Esophagus squamous epithelium (tissue), 5 donors: ENCODE results near the gene GRIN2D. TPM values are rescaled to one million over a fixed set of nuclear protein-coding genes. Genes with fewer than 3 reads are reported as not detected.
A peak's percentile ranks its signal among the peaks of the same experiment; 100 is the strongest.

Experiments used
- DNase-seq: peaks from one replicate; lab custom pipeline; 2025; lab: John Stamatoyannopoulos, UW
- H3K27ac ChIP-seq, 4 donors: fragments of 200-600 bp; sonication (generic); one replicate each; pipeline ENCODE4 v1.5.1; 2016 to 2019; ENCODE audit warnings: mild to moderate bottlenecking in 1 of 4
- H3K27me3 ChIP-seq, 4 donors: fragments of 200-600 bp; sonication (generic); 1 replicate in 3 of 4; 2 replicates in 1 of 4; pipeline versions ENCODE4 v1.5.1 to v1.6.0; 2017 to 2021; ENCODE audit warnings: antibody characterized with exemption in 1 of 4
- H3K36me3 ChIP-seq, 3 donors: fragments of 200-600 bp; sonication (generic); one replicate each; pipeline ENCODE4 v1.5.1; 2016 to 2019
- H3K4me1 ChIP-seq, 3 donors: fragments of 200-600 bp; sonication (generic); one replicate each; pipeline ENCODE4 v1.5.1; 2017 to 2019
- H3K4me3 ChIP-seq, 4 donors: fragments of 200-600 bp; sonication (generic); 1 replicate in 3 of 4; 2 replicates in 1 of 4; pipeline ENCODE4 v1.5.1; 2016 to 2019; ENCODE audit warnings: mild to moderate bottlenecking in 2 of 4, moderate library complexity in 1 of 4
- H3K9me3 ChIP-seq, 3 donors: fragments of 200-600 bp; sonication (generic); one replicate each; pipeline ENCODE4 v1.5.1; 2016 to 2019
- POLR2A ChIP-seq, 4 donors: fragments of 450-650 bp; IDR thresholded peaks; one replicate each; pipeline ENCODE4 v1.6.1; 2017; ENCODE audit warnings: antibody characterized with exemption in 4 of 4, mild to moderate bottlenecking in 4 of 4, moderate library complexity in 3 of 4
- WGBS, 2 donors: methylation state at CpG; one replicate each; pipeline ENCODE4 v1.1.5; 2018; 5-methylcytosine and 5-hydroxymethylcytosine counted together
- intact Hi-C: fragments of 100-400 bp; cut with DNase I; formaldehyde crosslinking; loops from one replicate; pipeline ENCODE4 v1.15.0; 2022
- total RNA-seq, 4 donors: library from RNA; depleted of rRNA; stranded (reverse); fragments of >200 nt; gene quantifications; one replicate each; pipeline ENCODE4 v1.1.0, GENCODE V29; 2016
- TF ChIP-seq, protein P1 (sequence below), 6 experiments: fragments of 450-650 bp in 4 of 6; fragments of 200-600 bp in 2 of 6; sonication (generic) in 2 of 6; IDR thresholded peaks; one replicate each; pipeline ENCODE4 v1.5.1; 2016 to 2019; ENCODE audit warnings: antibody characterized with exemption in 6 of 6, mild to moderate bottlenecking in 4 of 6, moderate library complexity in 4 of 6
- donor health status: DM: yes; HTN: yes; CAD: no.

GRIN2D gene
- total RNA-seq, 4 donors from 2014 or later, result 0.09 to 0.47 (median 0.15) TPM

- TF ChIP-seq, protein P1, sequence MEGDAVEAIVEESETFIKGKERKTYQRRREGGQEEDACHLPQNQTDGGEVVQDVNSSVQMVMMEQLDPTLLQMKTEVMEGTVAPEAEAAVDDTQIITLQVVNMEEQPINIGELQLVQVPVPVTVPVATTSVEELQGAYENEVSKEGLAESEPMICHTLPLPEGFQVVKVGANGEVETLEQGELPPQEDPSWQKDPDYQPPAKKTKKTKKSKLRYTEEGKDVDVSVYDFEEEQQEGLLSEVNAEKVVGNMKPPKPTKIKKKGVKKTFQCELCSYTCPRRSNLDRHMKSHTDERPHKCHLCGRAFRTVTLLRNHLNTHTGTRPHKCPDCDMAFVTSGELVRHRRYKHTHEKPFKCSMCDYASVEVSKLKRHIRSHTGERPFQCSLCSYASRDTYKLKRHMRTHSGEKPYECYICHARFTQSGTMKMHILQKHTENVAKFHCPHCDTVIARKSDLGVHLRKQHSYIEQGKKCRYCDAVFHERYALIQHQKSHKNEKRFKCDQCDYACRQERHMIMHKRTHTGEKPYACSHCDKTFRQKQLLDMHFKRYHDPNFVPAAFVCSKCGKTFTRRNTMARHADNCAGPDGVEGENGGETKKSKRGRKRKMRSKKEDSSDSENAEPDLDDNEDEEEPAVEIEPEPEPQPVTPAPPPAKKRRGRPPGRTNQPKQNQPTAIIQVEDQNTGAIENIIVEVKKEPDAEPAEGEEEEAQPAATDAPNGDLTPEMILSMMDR (IDR thresholded peaks at IDR 0.05), result no peak
- TF ChIP-seq POLR2A (IDR thresholded peaks at IDR 0.05), result no peak
- no peaks in the 10 kb centered on the region for H3K36me3 ChIP-seq
- DNase-seq, result no peak
- H3K4me1 ChIP-seq, result peaks cover 14 to 34% (median 17%) of the 10 kb centered on the region in 3 donors
- H3K27ac ChIP-seq, result no peak overlapping the region
- H3K27me3 ChIP-seq, result peaks cover 0 to 43% (median 2%) of the 10 kb centered on the region in 4 donors
- intact Hi-C loops, result no loop called here
- 69 to 73% methylated on average over 6 of the region's 6 CpGs for WGBS, 2 donors
- H3K4me3 ChIP-seq, result no peak overlapping the region
- no peaks in the 10 kb centered on the region for H3K9me3 ChIP-seq
These were observed 25.0 kb downstream of the GRIN2D start for GRCh38 chr19:48418317-48419064.

DNA sequence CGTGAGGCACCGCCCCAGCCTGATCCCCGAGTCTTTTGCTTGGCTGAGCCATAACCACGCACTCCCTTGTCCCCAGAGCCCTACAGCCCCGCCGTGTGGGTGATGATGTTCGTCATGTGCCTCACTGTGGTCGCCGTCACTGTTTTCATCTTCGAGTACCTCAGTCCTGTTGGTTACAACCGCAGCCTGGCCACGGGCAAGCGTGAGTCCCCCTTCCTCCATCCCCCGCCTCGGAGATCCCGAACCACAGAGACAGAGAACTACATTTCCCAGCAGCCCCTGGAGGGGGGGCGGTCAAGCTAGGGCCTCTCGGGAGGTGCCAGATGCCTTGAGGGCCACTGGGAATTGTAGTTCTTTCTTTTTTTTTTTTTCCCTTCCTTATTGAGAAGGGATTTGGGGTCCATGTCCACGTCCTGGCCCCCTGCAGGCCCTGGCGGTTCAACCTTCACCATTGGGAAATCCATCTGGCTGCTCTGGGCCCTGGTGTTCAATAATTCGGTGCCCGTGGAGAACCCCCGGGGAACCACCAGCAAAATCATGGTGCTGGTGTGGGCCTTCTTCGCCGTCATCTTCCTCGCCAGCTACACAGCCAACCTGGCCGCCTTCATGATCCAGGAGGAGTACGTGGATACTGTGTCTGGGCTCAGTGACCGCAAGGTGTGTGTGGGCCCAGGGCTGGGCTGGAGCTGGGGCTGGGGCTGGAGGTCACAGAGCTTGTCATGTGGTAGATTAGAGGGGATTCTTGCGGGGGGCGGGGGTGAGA, 25.9 kb downstream of the GRIN2D start:
- Histone ChIP-seq H3K4me1 (peaks cover 14 to 29% (median 17%) of the 10 kb centered on the region in 3 donors), H3K27ac (no peak overlapping the region), H3K36me3 (no peaks in the 10 kb centered on the region), H3K4me3 (peak overlapping the region in 1 of 4 donors; percentile 21), H3K27me3 (peaks cover 0 to 36% (median 2%) of the 10 kb centered on the region in 4 donors), H3K9me3 (no peaks in the 10 kb centered on the region)
- intact Hi-C loops, result no loop called here
- no peak for TF ChIP-seq POLR2A (IDR thresholded peaks at IDR 0.05)
- TF ChIP-seq, protein P1 (IDR thresholded peaks at IDR 0.05), result no peak
- WGBS, 2 donors, result 56 to 73% methylated on average over 17 to 20 of the region's 31 CpGs
- no peak for DNase-seq

DNA sequence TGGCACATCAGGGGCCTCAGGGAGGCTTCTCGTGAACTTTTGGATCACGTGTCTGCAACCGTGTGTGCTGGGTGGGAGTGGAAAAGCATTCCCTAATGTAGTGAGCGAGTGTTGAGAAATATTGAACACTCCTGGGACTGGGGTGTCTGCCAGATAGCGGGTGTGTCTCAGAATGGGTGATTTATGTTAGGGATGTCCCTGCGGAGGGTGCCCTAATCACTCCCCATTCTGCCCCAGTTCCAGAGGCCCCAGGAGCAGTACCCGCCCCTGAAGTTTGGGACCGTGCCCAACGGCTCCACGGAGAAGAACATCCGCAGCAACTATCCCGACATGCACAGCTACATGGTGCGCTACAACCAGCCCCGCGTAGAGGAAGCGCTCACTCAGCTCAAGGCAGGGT, 28.1 kb downstream of the GRIN2D start:
- TF ChIP-seq, protein P1 (IDR thresholded peaks at IDR 0.05), result no peak
- Histone ChIP-seq H3K4me1 (peaks cover 0 to 12% (median 7%) of the 10 kb centered on the region in 3 donors), H3K27me3 (peaks cover 0 to 14% (median 0%) of the 10 kb centered on the region in 4 donors), H3K4me3 (no peak overlapping the region), H3K9me3 (no peaks in the 10 kb centered on the region), H3K27ac (no peak overlapping the region), H3K36me3 (no peaks in the 10 kb centered on the region)
- DNase-seq, result no peak
- intact Hi-C loops, result no loop called here
- WGBS, 2 donors, result 24 to 67% methylated on average over 4 to 10 of the region's 16 CpGs

GRCh38 chr19:48424694-48425219, 31.3 kb downstream of the GRIN2D start:
- H3K27me3 ChIP-seq, result no peaks in the 10 kb centered on the region
- no peak overlapping the region for H3K4me3 ChIP-seq
- peaks cover 0 to 12% (median 7%) of the 10 kb centered on the region in 3 donors for H3K4me1 ChIP-seq
- no peaks in the 10 kb centered on the region for H3K9me3 ChIP-seq
- intact Hi-C loops, result no loop called here
- no peak for TF ChIP-seq POLR2A (IDR thresholded peaks at IDR 0.05)
- TF ChIP-seq, protein P1 (IDR thresholded peaks at IDR 0.05), result no peak
- H3K36me3 ChIP-seq, result no peaks in the 10 kb centered on the region
- DNase-seq, result no peak
- H3K27ac ChIP-seq, result no peak overlapping the region
- WGBS, 2 donors, result 16 to 37% methylated on average over 8 of the region's 8 CpGs

GRCh38 chr19:48428670-48429069, 35.2 kb downstream of the GRIN2D start:
- intact Hi-C loops, result no loop called here
- TF ChIP-seq POLR2A (IDR thresholded peaks at IDR 0.05), result no peak
- TF ChIP-seq, protein P1 (IDR thresholded peaks at IDR 0.05), result no peak

More at GRCh38 chr19:48428670-48429069, 35.2 kb downstream of the GRIN2D start:
- H3K27me3 ChIP-seq, result no peaks in the 10 kb centered on the region
- no peak overlapping the region for H3K4me3 ChIP-seq
- DNase-seq, result no peak
- no peak overlapping the region for H3K27ac ChIP-seq
- no peaks in the 10 kb centered on the region for H3K36me3 ChIP-seq
- 100% methylated on average over 1 of the region's 1 CpG; no CpG with 5 or more reads in 1 of the 2 donors for WGBS, 2 donors
- H3K9me3 ChIP-seq, result no peaks in the 10 kb centered on the region
- H3K4me1 ChIP-seq, result no peaks in the 10 kb centered on the region
